Lower leg skin (tissue), 3 donors: ENCODE results near the gene TNFRSF6B.

Experiments used
- CTCF ChIP-seq, 3 donors: fragments of 450-650 bp; IDR thresholded peaks; one replicate each; pipeline ENCODE4 v1.5.1; 2016; ENCODE audit warnings: antibody characterized with exemption in 3 of 3, mild to moderate bottlenecking in 3 of 3, moderate library complexity in 2 of 3
- POLR2A ChIP-seq, 2 donors: fragments of 450-650 bp; IDR thresholded peaks; one replicate each; pipeline ENCODE4 v1.6.1; 2016 to 2017; ENCODE audit warnings: antibody characterized with exemption in 2 of 2, mild to moderate bottlenecking in 1 of 2, moderate library complexity in 1 of 2

- TF ChIP-seq CTCF (IDR thresholded peaks at IDR 0.05) (no peak), POLR2A (IDR thresholded peaks at IDR 0.05) (no peak)
These were observed 30.7 kb upstream of the TNFRSF6B start for GRCh38 chr20:63665708-63666107.
